GM18907 (cell line): ENCODE measurements around the gene HMX1.

Experiments
- ATAC-seq: cut with Tn5 transposase; IDR thresholded peaks from one replicate; pipeline ENCODE4 v1.9.1; 2021; ENCODE audit warnings: mild to moderate bottlenecking, moderate library complexity; ENCODE audit not compliant: unreplicated experiment

The HMX1 gene

DNA sequence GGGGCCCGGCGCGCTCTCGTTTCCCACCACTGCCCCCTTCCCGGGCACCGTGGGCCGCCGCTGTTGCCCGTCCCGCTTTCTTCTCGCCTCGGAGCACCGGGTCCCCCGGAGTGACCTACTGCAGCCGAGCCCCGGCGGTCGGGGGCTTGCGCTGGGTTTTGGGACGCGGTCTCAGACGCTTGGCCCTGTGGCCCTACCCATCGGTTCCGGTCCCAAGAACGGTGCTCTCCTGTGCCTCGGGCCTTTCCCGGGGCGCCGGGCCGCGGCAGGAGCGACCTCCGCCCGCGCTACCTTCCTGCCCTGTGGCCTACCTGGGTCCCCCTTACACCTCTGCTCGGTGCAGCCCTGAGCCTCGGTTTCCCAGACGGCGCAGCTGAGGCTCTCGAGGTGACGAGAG, 21.6 kb upstream of the HMX1 start:
- ATAC-seq: no peak

DNA sequence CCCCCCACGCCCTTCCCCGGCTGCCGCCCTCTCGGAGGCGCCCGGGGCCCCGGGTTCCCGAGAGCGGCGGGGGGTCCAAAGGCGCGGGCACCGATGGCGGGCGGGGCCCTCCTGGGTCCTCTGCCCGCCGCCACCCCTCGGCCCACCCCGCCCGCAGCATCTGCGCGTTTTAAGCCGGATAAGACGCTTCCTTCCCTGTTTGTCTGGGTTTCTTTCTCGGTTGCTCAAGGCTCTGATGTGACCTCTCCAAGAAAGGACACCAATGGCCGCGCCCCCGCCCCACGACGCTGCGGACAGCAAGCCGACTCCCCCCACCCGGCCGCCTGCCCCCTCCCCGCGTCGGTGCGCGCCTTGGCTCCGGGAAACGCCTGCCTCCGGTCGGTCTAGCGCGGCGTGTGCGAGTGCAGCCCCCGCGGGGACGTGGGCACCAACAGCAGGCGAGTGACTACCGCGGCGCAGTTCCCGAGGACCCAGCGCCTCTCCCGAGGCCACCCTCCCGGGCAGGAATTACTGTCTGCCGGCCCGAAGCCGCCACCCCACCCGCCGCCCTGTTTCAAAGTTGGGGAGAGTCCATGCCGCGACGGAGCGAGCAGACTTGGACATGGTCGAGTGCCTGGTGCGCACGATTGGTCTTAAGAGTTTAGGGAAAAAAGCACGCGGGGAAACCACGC, 21.1 kb upstream of the HMX1 start:
- ATAC-seq: no peak

DNA sequence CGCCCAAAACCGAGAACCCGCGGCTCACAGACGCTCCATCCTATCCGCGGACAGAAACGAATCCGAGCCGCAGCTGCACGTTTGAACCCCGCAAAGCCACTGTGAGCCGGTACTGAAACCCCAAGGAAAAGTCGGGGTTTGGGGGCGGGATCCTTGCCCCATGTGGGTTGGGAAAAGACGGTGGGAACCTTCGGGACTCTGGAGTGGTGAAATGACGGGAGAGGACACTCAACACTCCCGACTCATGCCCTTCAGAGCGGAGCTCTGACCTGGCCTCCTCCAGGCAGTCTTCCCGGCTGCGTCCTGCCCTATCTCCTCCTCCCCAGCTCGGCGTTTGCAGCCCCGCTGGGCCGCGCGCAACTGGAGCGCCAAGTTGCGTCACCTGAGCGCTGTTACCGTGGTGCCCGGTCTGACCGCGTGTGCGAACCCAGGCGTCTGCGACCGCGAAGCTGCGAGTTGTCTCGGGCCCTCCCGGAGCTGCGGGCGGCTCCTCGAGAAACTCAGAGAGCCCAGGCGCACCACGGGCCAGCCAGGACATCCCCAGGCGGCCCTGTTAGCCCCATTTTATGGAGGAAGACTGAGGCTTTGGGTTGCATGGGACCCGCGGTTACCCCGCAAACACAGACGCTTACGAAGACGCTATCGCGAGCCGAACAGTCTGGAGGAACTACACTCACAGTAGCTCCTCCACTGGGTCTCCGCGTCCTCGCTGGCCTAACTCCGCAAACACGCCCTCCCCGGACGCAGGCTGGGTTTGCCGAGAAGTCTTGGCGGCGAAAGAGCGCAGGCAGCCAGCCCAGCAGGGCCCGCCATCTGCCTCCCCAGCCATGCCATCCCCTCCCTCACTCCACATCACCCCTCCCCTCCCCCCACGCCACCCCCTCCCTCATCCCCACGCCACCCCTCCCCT, 20.3 kb upstream of the HMX1 start:
- no peak for ATAC-seq

DNA sequence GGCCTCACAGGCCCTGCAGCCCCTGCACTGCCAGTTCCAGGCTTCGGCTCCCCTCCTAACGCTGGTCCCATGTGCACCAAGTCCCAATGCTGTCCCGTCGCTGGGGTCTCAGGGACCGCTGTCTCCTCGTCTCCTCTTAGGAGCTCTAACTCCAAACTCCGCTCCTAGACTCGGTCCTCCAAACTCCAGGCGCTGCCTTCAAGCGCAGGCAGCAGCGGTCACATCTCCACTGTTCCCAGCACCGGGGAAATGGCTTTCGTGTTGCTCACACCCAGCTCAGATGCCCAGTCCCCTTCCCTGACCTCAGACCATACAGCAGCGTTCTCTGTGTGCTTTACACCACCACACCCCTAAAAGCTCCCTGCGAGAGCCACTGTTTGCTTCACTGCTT, 19.6 kb upstream of the HMX1 start:
- ATAC-seq: no peak

DNA sequence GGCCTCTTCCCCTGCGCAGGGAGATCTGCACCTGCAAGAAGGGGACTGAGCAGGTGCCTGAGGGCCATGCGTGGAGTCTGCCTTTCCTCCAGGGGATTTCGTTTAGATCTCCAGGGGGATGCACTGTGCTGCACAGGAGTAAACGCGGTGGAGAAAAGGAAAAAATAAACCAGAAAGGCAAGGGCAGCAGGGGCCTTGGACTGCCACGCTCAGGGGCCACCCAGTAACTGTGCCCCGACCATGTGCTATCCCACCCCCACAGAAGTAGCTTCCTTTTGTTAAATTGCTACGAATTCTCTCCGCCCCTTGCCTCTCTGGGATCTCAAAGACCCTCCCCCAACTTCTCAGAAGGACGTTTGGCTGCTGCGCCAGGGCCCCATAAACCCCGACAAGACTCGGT, 17.2 kb upstream of the HMX1 start:
- no peak for ATAC-seq

DNA sequence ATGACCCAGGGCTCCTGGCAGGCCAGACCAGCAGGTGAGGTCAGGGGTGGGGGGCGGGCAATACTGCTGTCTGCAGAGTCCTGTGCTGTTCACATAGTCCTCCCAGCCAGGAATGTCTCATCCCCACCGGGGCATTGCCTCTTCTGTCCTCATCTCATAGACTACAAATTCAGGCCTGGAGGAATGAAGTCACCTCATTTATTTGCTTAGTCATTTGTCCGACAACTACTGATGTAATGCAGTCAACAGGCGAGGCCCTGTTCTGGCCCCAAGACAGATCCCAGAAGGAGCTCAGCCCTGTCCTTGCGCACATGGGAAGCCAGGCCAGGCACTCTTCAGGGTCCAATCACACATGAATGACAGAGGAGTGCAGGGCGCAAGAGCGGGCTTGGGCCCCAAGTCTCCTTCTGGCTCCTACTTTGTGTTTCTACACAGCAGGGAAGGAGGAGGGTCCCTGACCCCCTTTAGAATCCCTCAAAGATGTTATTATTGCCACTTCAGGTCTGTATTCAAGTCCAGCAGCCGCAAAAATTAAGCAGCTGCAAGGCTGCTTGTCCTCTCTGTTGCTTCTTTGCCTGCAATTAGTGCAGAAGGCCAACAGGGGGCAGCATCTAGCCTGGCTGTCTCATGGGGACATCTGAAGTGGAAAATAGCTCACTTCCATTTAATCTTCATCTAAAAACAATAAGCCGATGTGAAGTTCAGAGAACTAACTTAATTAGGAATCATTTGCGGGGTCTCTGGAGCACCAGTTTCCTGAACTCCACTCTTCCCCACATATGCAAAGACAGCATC, 15.2 kb upstream of the HMX1 start:
- ATAC-seq: no peak

DNA sequence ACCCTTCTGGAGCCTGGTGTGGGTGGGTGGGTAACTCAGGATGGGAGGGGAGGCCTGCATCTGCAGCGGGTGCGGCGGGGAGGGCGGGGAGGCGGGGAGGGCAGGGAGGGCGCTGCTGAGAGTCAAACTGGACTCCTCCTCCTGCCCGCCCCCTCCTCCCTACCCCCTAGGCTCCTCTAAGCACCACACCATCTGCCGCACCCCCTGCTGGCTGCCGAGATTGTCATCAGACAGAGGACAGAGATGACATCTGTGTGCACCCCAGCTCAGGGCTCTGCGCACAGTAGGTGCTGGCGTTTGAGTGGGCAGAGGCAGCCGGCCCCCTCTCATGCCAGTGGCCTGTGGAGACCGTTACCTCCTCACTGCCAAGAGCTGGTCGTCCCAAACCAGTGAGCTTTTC, 10.6 kb upstream of the HMX1 start:
- no peak for ATAC-seq

DNA sequence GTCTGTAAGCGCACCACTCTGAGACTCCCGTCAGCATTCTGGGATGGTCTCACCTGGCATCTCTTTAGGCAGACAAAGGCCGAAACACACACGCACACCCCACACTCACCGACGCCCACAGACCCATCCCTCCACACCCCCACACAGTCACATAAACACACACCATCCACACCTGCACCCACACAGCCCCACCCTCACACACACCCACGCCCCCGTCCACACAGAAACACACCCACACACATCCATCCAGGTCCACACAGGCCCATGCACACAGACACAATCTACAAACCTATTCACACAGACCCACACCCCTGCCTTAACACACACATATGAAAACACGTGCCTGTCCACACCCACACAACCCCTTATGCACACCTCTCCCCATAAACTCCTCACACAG, 9.2 kb upstream of the HMX1 start:
- no peak for ATAC-seq

DNA sequence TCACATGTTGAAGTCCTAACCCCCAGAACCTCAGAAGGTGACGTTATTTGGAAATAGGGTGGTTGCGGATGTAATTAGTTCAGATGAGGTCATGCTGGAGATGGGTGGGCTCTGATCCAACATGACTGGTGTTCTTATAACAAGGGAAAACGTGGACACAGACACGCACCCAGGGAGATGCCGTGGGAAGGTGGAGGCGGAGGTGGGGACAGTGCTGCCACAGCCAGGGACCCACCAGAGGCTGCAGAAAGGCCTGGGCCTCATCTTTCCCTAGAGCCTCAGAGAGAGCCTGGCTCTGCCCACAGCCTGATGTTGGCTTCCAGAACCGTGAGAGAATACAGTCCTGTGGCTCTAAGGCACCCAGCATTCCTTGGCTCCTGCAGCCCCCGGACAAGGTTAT, 7.9 kb upstream of the HMX1 start:
- ATAC-seq: no peak

DNA sequence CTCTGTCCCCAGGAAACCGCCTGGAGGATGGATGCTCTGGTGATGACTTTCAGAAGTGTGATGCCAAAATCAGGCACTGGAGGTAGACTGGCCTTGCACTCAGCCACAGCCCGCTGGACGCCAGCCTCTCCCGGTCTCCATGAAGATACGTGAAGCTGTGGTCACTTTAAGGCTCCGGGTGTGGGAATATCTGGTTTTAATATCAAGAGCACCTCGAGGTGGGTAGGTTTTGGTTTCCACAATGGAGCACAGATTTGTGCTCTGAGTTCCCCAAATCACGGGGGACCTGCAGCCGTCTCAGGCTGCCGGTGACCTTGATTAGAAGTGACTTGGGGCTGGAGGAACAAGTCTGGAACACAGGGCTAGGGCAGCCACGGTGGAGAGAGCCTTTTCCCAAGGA, 6.8 kb upstream of the HMX1 start:
- no peak for ATAC-seq

DNA sequence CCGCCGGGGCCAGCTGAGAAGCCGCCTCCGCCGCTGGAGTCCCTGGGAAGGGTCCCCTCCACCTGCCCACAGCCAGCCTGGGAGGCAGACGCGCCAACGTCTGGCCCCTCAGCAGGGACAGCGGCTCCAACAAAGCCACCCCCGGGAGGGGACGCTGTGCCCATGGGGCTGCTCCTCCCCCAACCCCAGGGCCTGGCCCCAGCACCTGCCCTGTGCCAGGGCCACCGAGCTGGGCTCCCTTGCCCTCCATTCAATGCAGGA, 6.1 kb upstream of the HMX1 start:
- no peak for ATAC-seq

DNA sequence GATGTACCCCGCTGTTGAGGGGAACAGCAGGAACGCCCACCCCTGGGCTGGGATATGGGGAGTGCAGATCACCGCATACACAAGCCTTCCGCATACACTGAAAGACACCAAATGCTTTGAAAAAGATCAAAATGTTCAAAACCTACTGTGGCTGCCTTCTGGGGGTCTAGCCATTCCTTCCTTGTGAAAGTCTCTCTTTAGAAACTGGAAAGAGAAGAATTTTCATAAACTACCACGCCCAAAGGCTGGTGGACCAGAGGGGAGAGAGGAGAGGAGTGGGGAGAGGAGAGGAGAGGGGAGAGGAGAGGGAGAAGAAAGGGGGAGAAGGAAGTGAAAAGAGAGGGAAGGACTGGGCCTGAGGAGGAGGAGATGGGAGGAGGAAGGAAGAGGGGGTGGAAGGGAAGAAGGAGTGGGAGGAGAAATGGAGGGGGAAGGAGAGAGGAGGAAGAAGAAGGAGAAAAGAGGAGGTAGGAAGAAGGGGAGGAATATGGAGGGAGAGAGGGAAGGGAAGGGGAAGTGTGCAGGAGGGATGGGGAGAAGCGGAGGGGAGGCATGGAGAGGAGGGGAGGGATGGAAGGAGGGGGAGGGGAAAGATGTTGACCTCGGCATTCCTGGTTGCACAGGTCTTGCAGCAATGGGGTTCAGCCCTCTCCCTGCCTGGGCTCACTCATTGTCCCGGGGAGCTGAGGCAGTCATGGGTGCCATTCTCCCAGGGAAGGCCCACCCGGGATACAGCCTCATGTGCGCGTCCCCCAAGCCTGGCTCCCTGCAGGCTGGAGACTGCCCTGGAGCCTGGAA, 5.5 kb upstream of the HMX1 start:
- no peak for ATAC-seq

DNA sequence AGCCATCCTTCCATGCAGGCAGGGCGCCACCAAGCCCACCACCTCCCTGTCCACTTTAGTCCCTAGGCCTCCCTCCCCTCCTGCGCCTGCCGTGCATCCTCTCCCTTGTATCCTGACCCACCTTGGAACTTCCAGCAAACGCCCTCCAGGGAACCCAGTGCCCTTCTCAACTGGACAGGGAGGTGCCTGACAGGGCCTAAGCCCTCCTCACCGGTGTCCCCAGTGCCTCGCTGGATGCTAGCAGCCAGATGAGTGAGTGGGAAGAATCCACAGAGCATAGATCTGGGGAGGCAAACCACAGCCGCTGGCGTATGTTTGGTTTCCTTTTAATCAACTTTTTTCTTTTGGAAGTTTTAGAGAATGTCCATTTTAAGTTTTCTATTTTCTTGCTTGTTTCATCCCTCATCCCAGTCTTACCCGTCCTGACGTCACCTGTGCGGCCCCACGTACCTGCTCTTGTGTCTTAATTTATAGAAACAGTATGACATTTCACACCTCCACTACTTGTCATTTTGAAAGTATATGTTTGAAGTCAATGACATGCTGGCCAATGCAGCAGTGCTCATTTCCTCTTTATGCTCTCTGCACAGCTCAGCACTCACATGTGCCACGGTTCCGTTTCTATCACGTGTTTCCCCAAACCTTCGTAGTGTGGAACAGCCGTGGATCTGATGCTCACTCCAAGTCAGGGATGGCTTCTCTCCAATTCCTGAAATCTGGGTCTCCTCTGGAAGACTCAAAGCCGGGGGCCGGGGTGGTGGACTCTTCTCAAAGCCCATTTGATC, 3.4 kb upstream of the HMX1 start:
- no peak for ATAC-seq

DNA sequence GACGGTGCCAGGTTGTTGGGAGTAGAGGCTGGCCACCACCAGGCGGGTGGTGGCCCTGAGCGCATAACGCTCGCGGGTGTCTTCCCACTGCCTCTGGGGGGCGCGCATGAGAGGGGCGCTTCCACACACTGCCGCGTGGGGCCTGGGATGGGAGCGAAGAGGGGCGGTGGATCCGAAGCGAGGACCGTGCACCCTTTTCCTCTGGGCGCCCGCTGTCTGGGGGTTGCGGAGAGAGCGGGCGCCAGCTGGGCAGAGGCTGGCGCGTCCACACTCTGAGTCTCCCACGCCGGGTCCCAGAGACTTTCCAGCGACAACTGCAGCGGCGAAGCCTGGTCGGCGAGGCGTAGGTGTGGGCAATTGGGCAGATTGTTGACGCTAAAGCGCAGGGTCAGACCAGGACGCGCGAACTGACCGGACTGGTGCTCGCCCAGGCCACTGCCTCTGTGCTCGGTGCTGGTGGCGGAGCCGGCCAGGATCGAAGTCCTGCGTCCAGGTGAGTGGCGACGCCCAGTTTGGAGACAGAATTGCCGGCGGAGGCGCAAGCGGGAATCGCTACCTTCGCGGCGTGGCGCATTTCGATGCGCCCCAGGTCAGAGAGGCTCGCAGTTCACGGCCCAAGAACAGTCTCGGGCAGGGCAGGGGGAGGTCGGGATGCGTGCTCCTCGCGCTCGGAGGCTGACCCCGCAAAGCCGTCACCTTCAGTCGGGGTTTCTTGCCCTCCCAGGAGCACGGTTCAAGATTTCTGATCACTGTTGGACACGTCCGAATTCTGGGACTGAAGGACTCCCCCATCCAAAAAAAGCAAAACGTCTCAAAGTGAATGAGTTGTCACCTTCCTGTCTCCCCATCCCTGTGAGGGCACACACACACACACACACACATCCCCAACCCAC, 2.6 kb upstream of the HMX1 start:
- no peak for ATAC-seq

DNA sequence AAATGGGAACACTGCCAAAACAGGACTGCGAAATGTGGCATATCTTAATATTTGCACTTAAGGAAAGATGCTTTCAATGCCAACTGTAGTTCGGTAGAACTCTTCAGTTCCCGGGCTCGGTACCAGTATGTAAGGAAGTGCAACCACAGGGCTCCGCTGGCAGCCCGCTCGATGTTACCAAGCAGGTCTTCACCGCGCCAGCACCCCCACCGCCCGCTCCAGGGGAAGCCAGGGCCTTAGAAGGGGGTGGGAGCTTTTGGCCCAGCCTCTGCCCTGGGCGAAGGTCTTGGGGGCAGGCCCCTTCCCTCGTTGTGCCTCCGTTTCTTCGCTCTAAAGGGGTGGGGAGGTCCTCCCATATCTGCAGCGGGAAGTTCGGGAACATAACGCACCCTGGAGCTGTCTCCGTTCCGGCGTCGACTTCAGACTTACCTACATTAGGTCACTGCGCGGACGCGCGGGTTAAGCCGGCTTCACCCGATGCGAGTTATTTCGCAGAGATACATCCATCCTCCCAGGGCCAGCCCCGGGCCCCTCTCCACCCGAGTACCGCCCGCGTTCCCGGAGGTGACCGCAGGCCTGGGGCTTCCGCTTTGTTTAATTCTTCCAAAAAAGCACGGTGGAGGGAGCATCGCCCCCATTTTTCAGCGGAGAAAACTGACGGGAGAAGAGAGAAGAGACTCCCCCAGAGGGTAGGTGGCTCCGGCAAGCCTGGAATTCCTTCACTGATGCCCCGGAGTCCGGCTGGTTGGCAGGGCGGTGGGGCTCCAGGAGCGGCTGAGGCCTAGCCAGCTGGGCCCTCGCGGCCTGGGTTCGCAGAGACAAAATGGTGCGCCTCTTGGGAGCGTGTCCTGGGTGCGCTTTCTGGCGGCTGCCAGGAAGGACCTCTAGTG, 1.0 kb upstream of the HMX1 start:
- ATAC-seq: no peak

DNA sequence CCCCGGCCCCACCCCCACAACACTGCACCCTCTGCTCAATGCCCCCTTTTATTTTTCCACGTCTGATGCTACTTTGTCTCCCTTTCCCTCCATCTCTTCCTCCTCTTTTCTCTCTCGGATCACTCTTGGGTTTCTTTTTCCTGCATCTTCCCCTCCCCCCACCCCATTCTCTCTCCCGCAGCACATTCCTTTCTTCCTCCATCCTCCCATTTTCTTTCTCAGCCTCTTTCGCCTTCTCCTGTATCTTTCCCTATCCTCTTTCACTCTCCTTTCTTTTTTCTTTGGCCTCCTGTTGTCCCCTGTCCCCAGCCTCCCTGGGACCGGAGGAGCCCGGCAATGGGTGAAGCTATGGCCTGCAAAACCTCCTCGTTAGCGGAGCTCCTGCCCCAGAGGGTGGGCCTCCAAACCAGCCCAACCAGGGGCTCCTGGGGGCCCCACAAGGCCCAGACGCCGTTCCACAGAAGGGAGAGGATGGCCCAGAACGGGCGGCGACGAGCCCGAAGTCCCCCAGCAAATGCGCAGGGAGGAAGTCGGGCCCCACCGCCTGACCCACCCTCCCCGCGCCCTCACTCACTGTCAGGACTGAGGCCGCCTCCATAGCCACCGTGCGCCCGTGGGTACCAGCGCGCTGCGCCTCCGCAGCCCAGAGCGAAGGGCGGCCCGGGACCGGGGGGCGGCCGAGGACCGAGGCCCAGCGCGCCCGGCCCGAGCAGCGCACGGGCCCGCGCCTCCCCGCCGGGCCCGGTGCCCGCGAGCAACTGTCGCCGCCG, 807 bp downstream of the HMX1 start:
- no peak for ATAC-seq

DNA sequence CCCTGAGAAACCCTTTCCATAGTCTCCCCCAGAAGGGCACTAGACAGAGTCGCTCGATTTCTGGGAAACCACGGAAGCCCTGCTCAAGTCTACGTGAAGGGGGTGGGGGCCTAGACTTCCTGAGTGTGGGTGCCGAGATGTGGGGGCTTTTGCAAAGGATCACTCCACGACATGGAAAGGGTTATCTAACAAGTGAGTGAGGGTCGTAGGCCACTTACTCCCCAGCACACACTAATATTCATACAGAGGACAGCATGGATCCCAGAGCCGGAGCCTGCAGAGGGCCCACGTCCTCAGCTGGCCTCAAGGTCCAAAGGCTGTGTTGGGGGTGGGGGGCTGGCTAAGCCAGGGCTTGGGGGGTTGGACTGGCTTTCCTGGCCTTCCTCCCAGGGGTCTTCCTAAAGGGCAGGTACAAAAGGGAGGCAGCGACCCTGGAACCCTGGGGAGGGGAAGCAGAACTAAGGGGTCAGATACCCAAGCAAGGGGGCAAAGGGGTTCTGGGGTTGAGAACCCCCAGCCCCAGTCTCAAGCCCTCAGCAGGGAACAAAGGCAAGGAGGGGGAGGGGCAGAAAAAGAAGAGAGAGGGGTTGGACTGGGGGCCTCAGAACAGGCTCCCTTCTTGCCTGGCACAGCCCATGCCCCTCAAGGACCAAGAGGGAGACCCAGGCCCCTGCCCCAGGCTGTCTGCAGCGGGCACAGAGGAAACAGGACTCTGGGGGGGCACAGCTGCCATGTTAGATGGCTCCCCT, 1.6 kb downstream of the HMX1 start:
- no peak for ATAC-seq
